SK-N-SH (cell line): ENCODE results near the gene MAP4. TPM values are rescaled to one million over a fixed set of nuclear protein-coding genes. Genes with fewer than 3 reads are reported as not detected.

ENCODE experiments used
- CTCF ChIA-PET: fragments of 300-600, 350-600 bp; formaldehyde crosslinking; extraction: SDS; loops from one replicate; lab custom pipeline; 2021; lab: Yijun Ruan, JAX
- POLR2A ChIA-PET: fragments of 350-600 bp; sonication (Branson Sonifier 250); formaldehyde crosslinking; extraction: SDS; loops from one replicate; lab custom pipeline; 2020; ENCODE audit warnings: antibody characterized with exemption, inconsistent platforms; lab: Yijun Ruan, JAX
- DNase-seq: peaks from one replicate; pipeline ENCODE4 v3.0.0; 2012
- H2AFZ ChIP-seq: fragments of 200-600 bp; sonication (generic); 2 replicates; pipeline ENCODE4 v1.8.1; 2016; ENCODE audit warnings: antibody characterized with exemption, mild to moderate bottlenecking, low read depth
- H3F3A ChIP-seq: fragments of 200-600 bp; sonication (generic); replicated peaks from 2 replicates; pipeline ENCODE3; 2016; ENCODE audit warnings: antibody characterized with exemption, mild to moderate bottlenecking; ENCODE audit not compliant: insufficient read depth
- H3K27ac ChIP-seq, 2 experiments: fragments of 200-500 bp in 1 of 2; fragments of 200-600 bp in 1 of 2; sonication (Bioruptor generic) in 1 of 2; sonication (generic), shearing (Covaris generic) in 1 of 2; 2 replicates each; pipeline versions ENCODE4 v1.5.1 to v1.6.1; 2014 to 2016; ENCODE audit warnings: low read depth in 2 of 2, inconsistent platforms in 1 of 2, low read length in 1 of 2, mild to moderate bottlenecking in 1 of 2, mixed read lengths in 1 of 2
- H3K27me3 ChIP-seq: fragments of 200-600 bp; sonication (generic), shearing (Covaris generic); 2 replicates; pipeline ENCODE4 v1.6.1; 2016; ENCODE audit warnings: mixed run types; ENCODE audit not compliant: insufficient read depth
- H3K36me3 ChIP-seq, 2 experiments: fragments of 200-500 bp in 1 of 2; fragments of 200-600 bp in 1 of 2; sonication (Bioruptor generic) in 1 of 2; sonication (generic) in 1 of 2; replicated peaks in 1 of 2; 2 replicates each; pipeline versions ENCODE3 to v1.5.1; 2014 to 2016; ENCODE audit warnings: low read length in 1 of 2, mild to moderate bottlenecking in 1 of 2; ENCODE audit not compliant: insufficient read depth in 2 of 2, control insufficient read depth in 1 of 2
- H3K4me1 ChIP-seq, 2 experiments: fragments of 200-500 bp in 1 of 2; fragments of 200-600 bp in 1 of 2; sonication (Bioruptor generic) in 1 of 2; sonication (generic), shearing (Covaris generic) in 1 of 2; 2 replicates each; pipeline versions ENCODE4 v1.5.1 to v1.6.1; 2014 to 2016; ENCODE audit warnings: low read depth in 1 of 2, low read length in 1 of 2, mixed run types in 1 of 2; ENCODE audit not compliant: insufficient read depth in 2 of 2, control insufficient read depth in 1 of 2
- H3K4me2 ChIP-seq: fragments of 200-600 bp; sonication (generic), shearing (Covaris generic); 2 replicates; pipeline ENCODE4 v1.6.1; 2017; ENCODE audit warnings: mixed run types
- H3K4me3 ChIP-seq, 2 experiments: fragments of 200-500 bp in 1 of 2; fragments of 200-600 bp in 1 of 2; sonication (Bioruptor generic) in 1 of 2; sonication (generic), shearing (Covaris generic) in 1 of 2; 2 replicates each; pipeline versions ENCODE4 v1.5.1 to v1.8.1; 2014 to 2016; ENCODE audit warnings: low read depth in 2 of 2, inconsistent platforms in 1 of 2, low read length in 1 of 2, mild to moderate bottlenecking in 1 of 2, mixed read lengths in 1 of 2, moderate library complexity in 1 of 2
- H3K79me2 ChIP-seq: fragments of 200-600 bp; sonication (generic); 2 replicates; pipeline ENCODE4 v1.8.1; 2017; ENCODE audit warnings: mild to moderate bottlenecking; ENCODE audit not compliant: insufficient read depth
- H3K9ac ChIP-seq: fragments of 200-600 bp; sonication (generic); 2 replicates; pipeline ENCODE4 v1.6.1; 2017; ENCODE audit warnings: mixed run types
- H3K9me2 ChIP-seq: fragments of 200-600 bp; sonication (generic); 2 replicates; pipeline ENCODE4 v1.6.1; 2017; ENCODE audit warnings: mixed run types
- H3K9me3 ChIP-seq: fragments of 200-600 bp; sonication (generic); 2 replicates; pipeline ENCODE4 v1.6.1; 2017; ENCODE audit warnings: mixed run types, mild to moderate bottlenecking, moderate library complexity
- H4K20me1 ChIP-seq: fragments of 200-600 bp; sonication (generic); 2 replicates; pipeline ENCODE4 v1.6.1; 2017; ENCODE audit warnings: mild to moderate bottlenecking, mixed run types; ENCODE audit not compliant: insufficient read depth
- CHD2 ChIP-seq: fragments of 150-350 bp; IDR thresholded peaks from 2 replicates; pipeline ENCODE4 v1.6.1; 2018; ENCODE audit warnings: low read length; ENCODE audit not compliant: partially characterized antibody
- FOSL2 ChIP-seq: IDR thresholded peaks from 2 replicates; pipeline ENCODE4 v1.4.0; 2012; ENCODE audit warnings: low read depth, mild to moderate bottlenecking, moderate library complexity, borderline replicate concordance
- FOXM1 ChIP-seq: IDR thresholded peaks from 2 replicates; pipeline ENCODE4 v1.4.0; 2012; ENCODE audit warnings: low read depth, mild to moderate bottlenecking
- MEF2A ChIP-seq: IDR thresholded peaks from 2 replicates; pipeline ENCODE4 v1.4.0; 2012; ENCODE audit warnings: low read depth, borderline replicate concordance
- NFIC ChIP-seq: IDR thresholded peaks from 2 replicates; pipeline ENCODE4 v1.4.0; 2012; ENCODE audit warnings: borderline replicate concordance
- POLR2AphosphoS5 ChIP-seq: IDR thresholded peaks from 2 replicates; pipeline ENCODE4 v1.6.1; 2012; ENCODE audit warnings: low read depth, low read length
- WGBS: methylation state at CpG from one replicate; pipeline ENCODE4 v1.1.6; 2017; ENCODE audit warnings: low lambda C conversion rate; 5-methylcytosine and 5-hydroxymethylcytosine counted together
- polyA plus RNA-seq, 3 experiments: library from polyadenylated mRNA; depleted of rRNA; stranded (reverse); fragments of >200 nt; gene quantifications; 2 replicates each; pipeline ENCODE4 v1.2.3, GENCODE V29; 2012
- TF ChIP-seq, protein P1 (sequence below): fragments of 150-350 bp; IDR thresholded peaks from 2 replicates; pipeline ENCODE4 v1.6.1; 2016; ENCODE audit warnings: mild to moderate bottlenecking, low read depth, low read length
- TF ChIP-seq, protein P2 (sequence below): IDR thresholded peaks from 2 replicates; pipeline ENCODE4 v1.4.0; 2012; ENCODE audit warnings: low read depth
- TF ChIP-seq, protein P3 (sequence below): IDR thresholded peaks from 2 replicates; pipeline ENCODE4 v1.4.0; 2012; ENCODE audit warnings: low read depth, borderline replicate concordance

Gene MAP4
- polyA plus RNA-seq, 1 of the 3 experiments (the other 2 are of a cell fraction), result 121 TPM

- no peak overlapping the region for H3K4me3 ChIP-seq
- no peak overlapping the region for H3K4me2 ChIP-seq
- ChIA-PET CTCF (no interaction called here), POLR2A (no interaction called here)
- H4K20me1 ChIP-seq, result no peaks in the 10 kb centered on the region
- H3K27ac ChIP-seq, result no peak overlapping the region
- H3F3A ChIP-seq, result no peaks in the 10 kb centered on the region
- DNase-seq, result peak; percentile 24
- H3K4me1 ChIP-seq, result no peaks in the 10 kb centered on the region; a peak in 2 of 4 replicates
- no peaks in the 10 kb centered on the region for H3K27me3 ChIP-seq
- peaks cover 65% of the 10 kb centered on the region for H3K79me2 ChIP-seq
- no peaks in the 10 kb centered on the region for H3K9me3 ChIP-seq
- H3K36me3 ChIP-seq, result peaks cover 0 to 34% of the 10 kb centered on the region in 2 experiments
- WGBS, result 96% methylated on average over 3 of the region's 3 CpGs
- no peak overlapping the region for H3K9ac ChIP-seq
- H3K9me2 ChIP-seq, result no peaks in the 10 kb centered on the region
- TF ChIP-seq FOSL2 (no peak), FOXM1 (no peak), CHD2 (no peak), POLR2AphosphoS5 (no peak)
- TF ChIP-seq, protein P1, sequence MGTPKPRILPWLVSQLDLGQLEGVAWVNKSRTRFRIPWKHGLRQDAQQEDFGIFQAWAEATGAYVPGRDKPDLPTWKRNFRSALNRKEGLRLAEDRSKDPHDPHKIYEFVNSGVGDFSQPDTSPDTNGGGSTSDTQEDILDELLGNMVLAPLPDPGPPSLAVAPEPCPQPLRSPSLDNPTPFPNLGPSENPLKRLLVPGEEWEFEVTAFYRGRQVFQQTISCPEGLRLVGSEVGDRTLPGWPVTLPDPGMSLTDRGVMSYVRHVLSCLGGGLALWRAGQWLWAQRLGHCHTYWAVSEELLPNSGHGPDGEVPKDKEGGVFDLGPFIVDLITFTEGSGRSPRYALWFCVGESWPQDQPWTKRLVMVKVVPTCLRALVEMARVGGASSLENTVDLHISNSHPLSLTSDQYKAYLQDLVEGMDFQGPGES, result no peak
- TF ChIP-seq, protein P2, sequence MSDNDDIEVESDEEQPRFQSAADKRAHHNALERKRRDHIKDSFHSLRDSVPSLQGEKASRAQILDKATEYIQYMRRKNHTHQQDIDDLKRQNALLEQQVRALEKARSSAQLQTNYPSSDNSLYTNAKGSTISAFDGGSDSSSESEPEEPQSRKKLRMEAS, result no peak
- TF ChIP-seq, protein P3, sequence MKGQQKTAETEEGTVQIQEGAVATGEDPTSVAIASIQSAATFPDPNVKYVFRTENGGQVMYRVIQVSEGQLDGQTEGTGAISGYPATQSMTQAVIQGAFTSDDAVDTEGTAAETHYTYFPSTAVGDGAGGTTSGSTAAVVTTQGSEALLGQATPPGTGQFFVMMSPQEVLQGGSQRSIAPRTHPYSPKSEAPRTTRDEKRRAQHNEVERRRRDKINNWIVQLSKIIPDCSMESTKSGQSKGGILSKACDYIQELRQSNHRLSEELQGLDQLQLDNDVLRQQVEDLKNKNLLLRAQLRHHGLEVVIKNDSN, result no peak
- H2AFZ ChIP-seq, result no peak overlapping the region
Observed at GRCh38 chr3:47899495-47900108, 116.6 kb downstream of the MAP4 start.

GRCh38 chr3:47897954-47898353 is 118.3 kb downstream of the MAP4 start:
- ChIA-PET POLR2A (no interaction called here), CTCF (interaction anchor here (0.6 kb wide), 1 partner anchor 11 kb away, joined by 3 read pairs; no protein-coding TSS in a partner anchor)
- no peaks in the 10 kb centered on the region for H3F3A ChIP-seq
- no peak for DNase-seq
- no peaks in the 10 kb centered on the region for H3K9me3 ChIP-seq
- H3K9me2 ChIP-seq, result no peaks in the 10 kb centered on the region
- H3K27me3 ChIP-seq, result no peaks in the 10 kb centered on the region
- H3K27ac ChIP-seq, result no peak overlapping the region
- no peaks in the 10 kb centered on the region for H4K20me1 ChIP-seq
- H3K9ac ChIP-seq, result no peak overlapping the region
- no peak overlapping the region for H3K4me3 ChIP-seq
- no peaks in the 10 kb centered on the region; a peak in 2 of 4 replicates for H3K4me1 ChIP-seq
- H3K4me2 ChIP-seq, result no peak overlapping the region
- no peak overlapping the region for H2AFZ ChIP-seq
- peaks cover 6 to 28% of the 10 kb centered on the region in 2 experiments for H3K36me3 ChIP-seq
- 88% methylated on average over 2 of the region's 3 CpGs for WGBS
- H3K79me2 ChIP-seq, result peaks cover 53% of the 10 kb centered on the region; the same call in 1 of the 2 replicates
- no peak for TF ChIP-seq NFIC
- no peak for TF ChIP-seq POLR2AphosphoS5
- TF ChIP-seq MEF2A, result no peak
- TF ChIP-seq, all 33 proteins: peak for 0
